Ishikawa (cell line): ENCODE measurements around the gene METAP1.
A peak's percentile ranks its signal among the peaks of the same experiment; 100 is the strongest.

Experiments used
- CEBPB ChIP-seq: IDR thresholded peaks from 2 replicates; pipeline ENCODE4 v1.6.1; 2012
- CREB1 ChIP-seq: IDR thresholded peaks from 2 replicates; pipeline ENCODE4 v1.6.1; 2012; ENCODE audit warnings: low read depth
- EGR1 ChIP-seq: IDR thresholded peaks from 2 replicates; pipeline ENCODE4 v1.6.1; 2012
- EP300 ChIP-seq: IDR thresholded peaks from 2 replicates; pipeline ENCODE4 v1.6.1; 2012; ENCODE audit warnings: borderline replicate concordance
- FOXM1 ChIP-seq: IDR thresholded peaks from 2 replicates; pipeline ENCODE4 v1.6.1; 2012; ENCODE audit warnings: low read depth, borderline replicate concordance
- NFIC ChIP-seq: IDR thresholded peaks from 2 replicates; pipeline ENCODE4 v1.6.1; 2012
- RAD21 ChIP-seq: IDR thresholded peaks from 2 replicates; pipeline ENCODE4 v1.6.1; 2012; ENCODE audit warnings: low read depth
- TAF1 ChIP-seq: IDR thresholded peaks from 2 replicates; pipeline ENCODE4 v1.6.1; 2012; ENCODE audit warnings: low read depth, mild to moderate bottlenecking
- TCF12 ChIP-seq: IDR thresholded peaks from 2 replicates; pipeline ENCODE4 v1.6.1; 2012; ENCODE audit warnings: low read depth
- TEAD4 ChIP-seq: IDR thresholded peaks from 2 replicates; pipeline ENCODE4 v1.6.1; 2012
- YY1 ChIP-seq: IDR thresholded peaks from 2 replicates; pipeline ENCODE4 v1.6.1; 2012; ENCODE audit warnings: low read depth
- ZBTB7A ChIP-seq: IDR thresholded peaks from 2 replicates; pipeline ENCODE4 v1.6.1; 2012; ENCODE audit warnings: low read depth
- TF ChIP-seq, protein P1 (sequence below): IDR thresholded peaks from 2 replicates; pipeline ENCODE4 v1.6.1; 2012
- TF ChIP-seq, protein P2 (sequence below): IDR thresholded peaks from 2 replicates; pipeline ENCODE4 v1.6.1; 2012; ENCODE audit warnings: low read depth, mild to moderate bottlenecking
- TF ChIP-seq, protein P3 (sequence below): IDR thresholded peaks from 2 replicates; pipeline ENCODE4 v1.6.1; 2012

METAP1 gene

GRCh38 chr4:98995183-98996055 is at the start of gene METAP1:
Gene METAP1, plus strand, starts transcription at chr4:98995721. Its CDS starts 33 bp downstream, at chr4:98995754.
- TF ChIP-seq ZBTB7A, result no peak; the same call in 1 of the 2 replicates
- TF ChIP-seq, protein P1, sequence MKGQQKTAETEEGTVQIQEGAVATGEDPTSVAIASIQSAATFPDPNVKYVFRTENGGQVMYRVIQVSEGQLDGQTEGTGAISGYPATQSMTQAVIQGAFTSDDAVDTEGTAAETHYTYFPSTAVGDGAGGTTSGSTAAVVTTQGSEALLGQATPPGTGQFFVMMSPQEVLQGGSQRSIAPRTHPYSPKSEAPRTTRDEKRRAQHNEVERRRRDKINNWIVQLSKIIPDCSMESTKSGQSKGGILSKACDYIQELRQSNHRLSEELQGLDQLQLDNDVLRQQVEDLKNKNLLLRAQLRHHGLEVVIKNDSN, result no peak
- TF ChIP-seq YY1, result peak; percentile 92
- no peak for TF ChIP-seq NFIC
- TF ChIP-seq EP300, result no peak; the same call in 1 of the 2 replicates
- peak; percentile 65 for TF ChIP-seq RAD21
- no peak for TF ChIP-seq CREB1
- TF ChIP-seq TCF12, result no peak
- TF ChIP-seq, protein P2, sequence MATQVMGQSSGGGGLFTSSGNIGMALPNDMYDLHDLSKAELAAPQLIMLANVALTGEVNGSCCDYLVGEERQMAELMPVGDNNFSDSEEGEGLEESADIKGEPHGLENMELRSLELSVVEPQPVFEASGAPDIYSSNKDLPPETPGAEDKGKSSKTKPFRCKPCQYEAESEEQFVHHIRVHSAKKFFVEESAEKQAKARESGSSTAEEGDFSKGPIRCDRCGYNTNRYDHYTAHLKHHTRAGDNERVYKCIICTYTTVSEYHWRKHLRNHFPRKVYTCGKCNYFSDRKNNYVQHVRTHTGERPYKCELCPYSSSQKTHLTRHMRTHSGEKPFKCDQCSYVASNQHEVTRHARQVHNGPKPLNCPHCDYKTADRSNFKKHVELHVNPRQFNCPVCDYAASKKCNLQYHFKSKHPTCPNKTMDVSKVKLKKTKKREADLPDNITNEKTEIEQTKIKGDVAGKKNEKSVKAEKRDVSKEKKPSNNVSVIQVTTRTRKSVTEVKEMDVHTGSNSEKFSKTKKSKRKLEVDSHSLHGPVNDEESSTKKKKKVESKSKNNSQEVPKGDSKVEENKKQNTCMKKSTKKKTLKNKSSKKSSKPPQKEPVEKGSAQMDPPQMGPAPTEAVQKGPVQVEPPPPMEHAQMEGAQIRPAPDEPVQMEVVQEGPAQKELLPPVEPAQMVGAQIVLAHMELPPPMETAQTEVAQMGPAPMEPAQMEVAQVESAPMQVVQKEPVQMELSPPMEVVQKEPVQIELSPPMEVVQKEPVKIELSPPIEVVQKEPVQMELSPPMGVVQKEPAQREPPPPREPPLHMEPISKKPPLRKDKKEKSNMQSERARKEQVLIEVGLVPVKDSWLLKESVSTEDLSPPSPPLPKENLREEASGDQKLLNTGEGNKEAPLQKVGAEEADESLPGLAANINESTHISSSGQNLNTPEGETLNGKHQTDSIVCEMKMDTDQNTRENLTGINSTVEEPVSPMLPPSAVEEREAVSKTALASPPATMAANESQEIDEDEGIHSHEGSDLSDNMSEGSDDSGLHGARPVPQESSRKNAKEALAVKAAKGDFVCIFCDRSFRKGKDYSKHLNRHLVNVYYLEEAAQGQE, result no peak
- TF ChIP-seq TAF1, result peak; percentile 82

GRCh38 chr4:98946359-98946758 is 49.2 kb upstream of the METAP1 start:
- TF ChIP-seq TEAD4 (no peak), EGR1 (no peak), NFIC (no peak), ZBTB7A (no peak), EP300 (no peak), CREB1 (no peak), TCF12 (no peak), CEBPB (no peak), YY1 (no peak), FOXM1 (no peak), RAD21 (no peak), TAF1 (no peak)
- TF ChIP-seq, protein P2, result no peak
- TF ChIP-seq, protein P1, result no peak
- TF ChIP-seq, protein P3, sequence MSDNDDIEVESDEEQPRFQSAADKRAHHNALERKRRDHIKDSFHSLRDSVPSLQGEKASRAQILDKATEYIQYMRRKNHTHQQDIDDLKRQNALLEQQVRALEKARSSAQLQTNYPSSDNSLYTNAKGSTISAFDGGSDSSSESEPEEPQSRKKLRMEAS, result no peak

GRCh38 chr4:98950925-98951324 is 44.6 kb upstream of the METAP1 start:
- TF ChIP-seq, protein P2, result no peak
- TF ChIP-seq TAF1 (no peak), FOXM1 (no peak), YY1 (no peak), CREB1 (no peak), NFIC (no peak), TEAD4 (no peak), TCF12 (no peak), EGR1 (no peak), RAD21 (no peak), CEBPB (no peak), ZBTB7A (no peak), EP300 (no peak)
- TF ChIP-seq, protein P3, result no peak
- TF ChIP-seq, protein P1, result no peak

- TF ChIP-seq, protein P1, result no peak
- no peak for TF ChIP-seq EGR1
- no peak for TF ChIP-seq EP300
- no peak for TF ChIP-seq RAD21
- TF ChIP-seq, protein P2, result no peak
- no peak for TF ChIP-seq YY1
- TF ChIP-seq, protein P3, result no peak
- TF ChIP-seq TEAD4, result no peak
- TF ChIP-seq ZBTB7A, result no peak
- no peak for TF ChIP-seq FOXM1
- no peak for TF ChIP-seq TCF12
- TF ChIP-seq CEBPB, result no peak
- no peak for TF ChIP-seq NFIC
- TF ChIP-seq CREB1, result no peak
- TF ChIP-seq TAF1, result no peak
Observed at GRCh38 chr4:98951710-98952109, 43.8 kb upstream of the METAP1 start.
